ENCODE measurements around the gene LGR6.

DNA sequence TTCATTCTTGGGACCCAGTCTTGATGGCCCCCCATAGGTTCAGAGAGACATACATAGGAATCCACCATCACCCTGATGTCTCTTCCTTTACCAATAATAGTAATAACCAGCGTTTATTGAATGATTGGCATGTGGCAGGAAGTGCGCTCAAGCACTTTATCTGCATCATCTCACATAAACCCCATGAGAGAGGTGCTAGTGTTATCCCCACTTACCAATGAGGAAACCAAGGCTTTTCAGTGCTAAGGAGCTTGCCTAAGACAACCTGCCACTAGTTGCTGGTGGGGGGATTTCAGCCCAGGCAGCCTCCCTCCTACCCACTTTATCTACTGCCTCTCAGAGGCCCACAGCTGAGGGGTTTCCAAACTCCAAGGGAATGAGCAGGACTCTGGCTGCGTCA lies 7.7 kb downstream of the LGR6 start:
- TF ChIP-seq JUNB (IDR thresholded peaks at IDR 0.05; ENCODE audit: unreplicated experiment) (no peak), POLR2AphosphoS5 (IDR thresholded peaks at IDR 0.05; ENCODE audit: low read depth) (no peak), EZH2 (IDR thresholded peaks at IDR 0.05; ENCODE audit: low read depth, unreplicated experiment) (no peak)
- TF ChIP-seq, protein P1, sequence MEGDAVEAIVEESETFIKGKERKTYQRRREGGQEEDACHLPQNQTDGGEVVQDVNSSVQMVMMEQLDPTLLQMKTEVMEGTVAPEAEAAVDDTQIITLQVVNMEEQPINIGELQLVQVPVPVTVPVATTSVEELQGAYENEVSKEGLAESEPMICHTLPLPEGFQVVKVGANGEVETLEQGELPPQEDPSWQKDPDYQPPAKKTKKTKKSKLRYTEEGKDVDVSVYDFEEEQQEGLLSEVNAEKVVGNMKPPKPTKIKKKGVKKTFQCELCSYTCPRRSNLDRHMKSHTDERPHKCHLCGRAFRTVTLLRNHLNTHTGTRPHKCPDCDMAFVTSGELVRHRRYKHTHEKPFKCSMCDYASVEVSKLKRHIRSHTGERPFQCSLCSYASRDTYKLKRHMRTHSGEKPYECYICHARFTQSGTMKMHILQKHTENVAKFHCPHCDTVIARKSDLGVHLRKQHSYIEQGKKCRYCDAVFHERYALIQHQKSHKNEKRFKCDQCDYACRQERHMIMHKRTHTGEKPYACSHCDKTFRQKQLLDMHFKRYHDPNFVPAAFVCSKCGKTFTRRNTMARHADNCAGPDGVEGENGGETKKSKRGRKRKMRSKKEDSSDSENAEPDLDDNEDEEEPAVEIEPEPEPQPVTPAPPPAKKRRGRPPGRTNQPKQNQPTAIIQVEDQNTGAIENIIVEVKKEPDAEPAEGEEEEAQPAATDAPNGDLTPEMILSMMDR (conservative IDR thresholded peaks at IDR 0.05; ENCODE audit: low read depth in 2 of 2), result no peak
- TF ChIP-seq, protein P2, sequence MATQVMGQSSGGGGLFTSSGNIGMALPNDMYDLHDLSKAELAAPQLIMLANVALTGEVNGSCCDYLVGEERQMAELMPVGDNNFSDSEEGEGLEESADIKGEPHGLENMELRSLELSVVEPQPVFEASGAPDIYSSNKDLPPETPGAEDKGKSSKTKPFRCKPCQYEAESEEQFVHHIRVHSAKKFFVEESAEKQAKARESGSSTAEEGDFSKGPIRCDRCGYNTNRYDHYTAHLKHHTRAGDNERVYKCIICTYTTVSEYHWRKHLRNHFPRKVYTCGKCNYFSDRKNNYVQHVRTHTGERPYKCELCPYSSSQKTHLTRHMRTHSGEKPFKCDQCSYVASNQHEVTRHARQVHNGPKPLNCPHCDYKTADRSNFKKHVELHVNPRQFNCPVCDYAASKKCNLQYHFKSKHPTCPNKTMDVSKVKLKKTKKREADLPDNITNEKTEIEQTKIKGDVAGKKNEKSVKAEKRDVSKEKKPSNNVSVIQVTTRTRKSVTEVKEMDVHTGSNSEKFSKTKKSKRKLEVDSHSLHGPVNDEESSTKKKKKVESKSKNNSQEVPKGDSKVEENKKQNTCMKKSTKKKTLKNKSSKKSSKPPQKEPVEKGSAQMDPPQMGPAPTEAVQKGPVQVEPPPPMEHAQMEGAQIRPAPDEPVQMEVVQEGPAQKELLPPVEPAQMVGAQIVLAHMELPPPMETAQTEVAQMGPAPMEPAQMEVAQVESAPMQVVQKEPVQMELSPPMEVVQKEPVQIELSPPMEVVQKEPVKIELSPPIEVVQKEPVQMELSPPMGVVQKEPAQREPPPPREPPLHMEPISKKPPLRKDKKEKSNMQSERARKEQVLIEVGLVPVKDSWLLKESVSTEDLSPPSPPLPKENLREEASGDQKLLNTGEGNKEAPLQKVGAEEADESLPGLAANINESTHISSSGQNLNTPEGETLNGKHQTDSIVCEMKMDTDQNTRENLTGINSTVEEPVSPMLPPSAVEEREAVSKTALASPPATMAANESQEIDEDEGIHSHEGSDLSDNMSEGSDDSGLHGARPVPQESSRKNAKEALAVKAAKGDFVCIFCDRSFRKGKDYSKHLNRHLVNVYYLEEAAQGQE (IDR thresholded peaks at IDR 0.05; ENCODE audit: unreplicated experiment), result no peak

Data from GM23338 (cell line).